OCI-LY3 (cell line): ENCODE measurements around the gene YY1.

Experiments used
- H2AFZ ChIP-seq: fragments of 200-600, 300-600 bp; shearing (Covaris generic); 2 replicates; pipeline ENCODE4 v1.6.0; 2014; ENCODE audit warnings: antibody characterized with exemption, low read depth, low read length
- H3K27ac ChIP-seq: fragments of 200-600, 300-600 bp; sonication (generic); 2 replicates; pipeline ENCODE4 v1.5.1; 2014; ENCODE audit warnings: mild to moderate bottlenecking, low read length, moderate library complexity, mixed read lengths
- H3K27me3 ChIP-seq: fragments of 200-600, 300-600 bp; sonication (generic); 2 replicates; pipeline ENCODE4 v1.6.1; 2014; ENCODE audit warnings: low read depth, low read length, mixed read lengths
- H3K36me3 ChIP-seq: fragments of 200-600, 300-600 bp; sonication (generic); replicated peaks from 2 replicates; pipeline ENCODE3; 2014; ENCODE audit warnings: low read depth, low read length, mixed read lengths
- H3K4me1 ChIP-seq: fragments of 300-600, 200-600 bp; sonication (generic); 2 replicates; pipeline ENCODE4 v1.6.1; 2014; ENCODE audit warnings: low read length, mixed read lengths
- H3K4me2 ChIP-seq: fragments of 200-600, 300-600 bp; sonication (generic); 2 replicates; pipeline ENCODE4 v1.6.1; 2014; ENCODE audit warnings: low read length, mixed read lengths
- H3K4me3 ChIP-seq: fragments of 300-600, 200-600 bp; sonication (generic); 2 replicates; pipeline ENCODE4 v1.5.1; 2014; ENCODE audit warnings: antibody characterized with exemption, mild to moderate bottlenecking, low read length, moderate library complexity
- H3K79me2 ChIP-seq: fragments of 300-600, 200-600 bp; shearing (Covaris generic); 2 replicates; pipeline ENCODE4 v1.6.1; 2014; ENCODE audit warnings: mild to moderate bottlenecking, low read length, mixed read lengths
- H3K9ac ChIP-seq: fragments of 300-600, 200-600 bp; shearing (Covaris generic); 2 replicates; pipeline ENCODE4 v1.6.0; 2014; ENCODE audit warnings: mild to moderate bottlenecking, low read length, moderate library complexity
- H3K9me3 ChIP-seq: fragments of 200-600, 300-600 bp; shearing (Covaris generic); 2 replicates; pipeline ENCODE4 v1.6.1; 2014; ENCODE audit warnings: low read length, mixed read lengths; ENCODE audit not compliant: insufficient read depth
- H4K20me1 ChIP-seq: fragments of 200-600, 300-600 bp; sonication (generic); 2 replicates; pipeline ENCODE4 v1.6.1; 2016; ENCODE audit warnings: low read length, mixed read lengths; ENCODE audit not compliant: insufficient read depth
- EZH2phosphoT487 ChIP-seq: fragments of 200-600 bp; shearing (Covaris generic); IDR thresholded peaks from 2 replicates; pipeline ENCODE4 v1.6.1; 2018; ENCODE audit warnings: antibody characterized with exemption, mixed run types, low read depth
- TF ChIP-seq, protein P1 (sequence below): fragments of 200-600, 300-600 bp; sonication (generic); IDR thresholded peaks from 2 replicates; pipeline ENCODE4 v1.5.1; 2014; ENCODE audit warnings: antibody characterized with exemption, low read length, low read depth

YY1 gene

DNA sequence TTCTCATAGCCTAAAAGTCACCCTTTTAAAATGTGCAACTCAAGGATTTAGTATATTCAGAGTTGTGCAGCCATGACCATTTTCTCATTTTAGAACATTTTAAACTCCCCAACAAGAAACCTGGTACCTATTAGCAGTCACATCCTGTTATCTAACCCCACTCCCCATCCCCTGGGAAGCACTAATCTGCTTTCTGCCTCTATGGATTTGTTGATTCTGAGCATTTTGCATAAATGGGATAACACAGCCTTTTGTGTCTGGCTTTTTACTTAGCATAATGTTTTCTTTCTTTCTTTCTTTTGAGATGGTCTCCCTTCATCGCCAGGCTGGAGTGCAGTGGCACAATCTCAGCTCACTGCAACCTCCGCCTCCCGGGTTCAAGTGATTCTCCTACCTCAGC lies 38.6 kb upstream of the YY1 start:
- Histone ChIP-seq H3K4me1 (no peaks in the 10 kb centered on the region), H3K9ac (no peak overlapping the region), H3K36me3 (no peaks in the 10 kb centered on the region), H3K27ac (no peak overlapping the region), H3K27me3 (peaks cover 8% of the 10 kb centered on the region; the same call in 1 of the 2 replicates), H2AFZ (no peak overlapping the region), H3K4me3 (no peak overlapping the region), H3K9me3 (no peaks in the 10 kb centered on the region), H3K4me2 (no peak overlapping the region), H4K20me1 (no peaks in the 10 kb centered on the region), H3K79me2 (no peaks in the 10 kb centered on the region)
- no peak for TF ChIP-seq EZH2phosphoT487
- TF ChIP-seq, protein P1, sequence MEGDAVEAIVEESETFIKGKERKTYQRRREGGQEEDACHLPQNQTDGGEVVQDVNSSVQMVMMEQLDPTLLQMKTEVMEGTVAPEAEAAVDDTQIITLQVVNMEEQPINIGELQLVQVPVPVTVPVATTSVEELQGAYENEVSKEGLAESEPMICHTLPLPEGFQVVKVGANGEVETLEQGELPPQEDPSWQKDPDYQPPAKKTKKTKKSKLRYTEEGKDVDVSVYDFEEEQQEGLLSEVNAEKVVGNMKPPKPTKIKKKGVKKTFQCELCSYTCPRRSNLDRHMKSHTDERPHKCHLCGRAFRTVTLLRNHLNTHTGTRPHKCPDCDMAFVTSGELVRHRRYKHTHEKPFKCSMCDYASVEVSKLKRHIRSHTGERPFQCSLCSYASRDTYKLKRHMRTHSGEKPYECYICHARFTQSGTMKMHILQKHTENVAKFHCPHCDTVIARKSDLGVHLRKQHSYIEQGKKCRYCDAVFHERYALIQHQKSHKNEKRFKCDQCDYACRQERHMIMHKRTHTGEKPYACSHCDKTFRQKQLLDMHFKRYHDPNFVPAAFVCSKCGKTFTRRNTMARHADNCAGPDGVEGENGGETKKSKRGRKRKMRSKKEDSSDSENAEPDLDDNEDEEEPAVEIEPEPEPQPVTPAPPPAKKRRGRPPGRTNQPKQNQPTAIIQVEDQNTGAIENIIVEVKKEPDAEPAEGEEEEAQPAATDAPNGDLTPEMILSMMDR: no peak

DNA sequence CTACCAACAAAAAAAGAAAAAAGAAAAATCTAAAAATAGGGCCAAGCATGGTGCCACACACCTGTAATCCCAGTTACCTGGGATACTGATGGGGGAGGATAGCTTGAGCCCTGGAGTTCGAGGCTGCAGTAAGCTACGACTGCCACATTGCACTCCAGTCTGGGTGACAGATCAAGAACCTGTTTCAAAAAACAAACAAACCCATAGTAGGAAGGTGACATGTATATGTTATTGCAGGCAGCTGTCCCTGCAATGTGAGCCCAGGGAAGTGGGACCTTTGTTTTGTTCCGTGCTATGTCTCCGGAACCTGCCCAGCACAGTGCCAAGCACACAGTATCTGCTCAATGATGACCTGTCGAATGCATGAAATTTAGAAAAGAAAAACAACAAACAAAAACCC lies 37.2 kb upstream of the YY1 start:
- no peaks in the 10 kb centered on the region for H4K20me1 ChIP-seq
- no peaks in the 10 kb centered on the region for H3K36me3 ChIP-seq
- peaks cover 8% of the 10 kb centered on the region; the same call in 1 of the 2 replicates for H3K27me3 ChIP-seq
- H3K4me1 ChIP-seq: no peaks in the 10 kb centered on the region
- no peaks in the 10 kb centered on the region for H3K79me2 ChIP-seq
- no peak overlapping the region for H3K27ac ChIP-seq
- H3K4me3 ChIP-seq: no peak overlapping the region
- no peak for TF ChIP-seq EZH2phosphoT487
- TF ChIP-seq, protein P1: no peak
- no peaks in the 10 kb centered on the region for H3K9me3 ChIP-seq
- no peak overlapping the region for H3K9ac ChIP-seq
- no peak overlapping the region for H2AFZ ChIP-seq
- H3K4me2 ChIP-seq: no peak overlapping the region

DNA sequence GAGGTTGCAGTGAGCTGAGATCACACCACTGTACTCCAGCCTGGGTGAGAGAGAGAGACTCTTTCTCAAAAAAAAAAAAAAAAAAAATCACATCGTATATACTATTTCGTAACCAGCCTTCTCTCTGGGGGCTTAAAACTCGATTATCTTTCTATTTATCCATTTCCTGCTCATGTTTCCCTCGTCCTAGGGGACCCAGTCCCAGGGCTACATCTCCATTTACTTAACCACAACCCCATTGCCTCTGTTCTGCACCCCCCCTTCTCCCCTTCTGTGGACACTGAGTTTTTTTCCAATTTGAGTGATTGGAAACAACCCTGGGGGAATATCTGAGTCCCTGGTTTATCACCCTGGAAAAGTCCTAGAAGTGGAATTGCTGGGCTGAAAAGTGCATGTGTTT lies 36.2 kb upstream of the YY1 start:
- Histone ChIP-seq H3K4me1 (no peaks in the 10 kb centered on the region), H3K9me3 (no peaks in the 10 kb centered on the region), H3K4me2 (no peak overlapping the region), H3K27me3 (peaks cover 8% of the 10 kb centered on the region; the same call in 1 of the 2 replicates), H4K20me1 (no peaks in the 10 kb centered on the region), H3K79me2 (no peaks in the 10 kb centered on the region), H3K4me3 (no peak overlapping the region), H3K36me3 (no peaks in the 10 kb centered on the region), H3K27ac (no peak overlapping the region), H3K9ac (no peak overlapping the region), H2AFZ (no peak overlapping the region)
- TF ChIP-seq, protein P1: no peak
- TF ChIP-seq EZH2phosphoT487: no peak

DNA sequence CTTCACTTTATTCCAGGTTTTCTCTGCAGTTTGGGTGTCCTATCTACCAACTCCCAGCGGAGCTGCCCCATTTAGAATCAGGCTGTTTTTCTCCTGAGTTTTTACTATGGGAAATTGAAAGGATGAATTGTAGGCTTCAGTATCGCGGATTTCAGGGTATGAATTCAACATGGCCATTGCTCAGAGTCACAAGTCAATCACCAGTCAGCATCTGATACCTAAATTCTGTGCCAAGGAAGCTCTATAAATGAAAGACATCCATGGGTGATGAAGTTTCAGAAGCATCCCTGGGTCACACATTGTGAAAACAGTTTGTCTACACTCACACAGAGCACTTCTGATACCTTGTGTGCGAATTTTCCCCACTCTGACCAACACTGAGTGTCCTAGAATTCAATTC lies 35.8 kb upstream of the YY1 start:
- no peak for TF ChIP-seq EZH2phosphoT487
- TF ChIP-seq, protein P1: no peak
- H3K27ac ChIP-seq: no peak overlapping the region
- no peaks in the 10 kb centered on the region for H4K20me1 ChIP-seq
- H3K9ac ChIP-seq: no peak overlapping the region
- no peak overlapping the region for H3K4me2 ChIP-seq
- H3K9me3 ChIP-seq: no peaks in the 10 kb centered on the region
- H3K4me3 ChIP-seq: no peak overlapping the region
- no peak overlapping the region for H2AFZ ChIP-seq
- peaks cover 8% of the 10 kb centered on the region; the same call in 1 of the 2 replicates for H3K27me3 ChIP-seq
- H3K36me3 ChIP-seq: no peaks in the 10 kb centered on the region
- no peaks in the 10 kb centered on the region for H3K79me2 ChIP-seq
- H3K4me1 ChIP-seq: no peaks in the 10 kb centered on the region
